Stimulated activated CD4-positive, alpha-beta T cell treated with anti-CD3 and anti-CD28 coated beads, Interleukin-4, amount 100 ng/mL, for 1 hour (primary cell): ENCODE measurements around the gene DCHS1.

ENCODE experiments used
- DNase-seq: peaks from one replicate; pipeline ENCODE4 v3.0.0-alpha.2; 2020

The DCHS1 gene

GRCh38 chr11:6611963-6612212, 43.7 kb downstream of the DCHS1 start:
- DNase-seq, result no peak

DNA sequence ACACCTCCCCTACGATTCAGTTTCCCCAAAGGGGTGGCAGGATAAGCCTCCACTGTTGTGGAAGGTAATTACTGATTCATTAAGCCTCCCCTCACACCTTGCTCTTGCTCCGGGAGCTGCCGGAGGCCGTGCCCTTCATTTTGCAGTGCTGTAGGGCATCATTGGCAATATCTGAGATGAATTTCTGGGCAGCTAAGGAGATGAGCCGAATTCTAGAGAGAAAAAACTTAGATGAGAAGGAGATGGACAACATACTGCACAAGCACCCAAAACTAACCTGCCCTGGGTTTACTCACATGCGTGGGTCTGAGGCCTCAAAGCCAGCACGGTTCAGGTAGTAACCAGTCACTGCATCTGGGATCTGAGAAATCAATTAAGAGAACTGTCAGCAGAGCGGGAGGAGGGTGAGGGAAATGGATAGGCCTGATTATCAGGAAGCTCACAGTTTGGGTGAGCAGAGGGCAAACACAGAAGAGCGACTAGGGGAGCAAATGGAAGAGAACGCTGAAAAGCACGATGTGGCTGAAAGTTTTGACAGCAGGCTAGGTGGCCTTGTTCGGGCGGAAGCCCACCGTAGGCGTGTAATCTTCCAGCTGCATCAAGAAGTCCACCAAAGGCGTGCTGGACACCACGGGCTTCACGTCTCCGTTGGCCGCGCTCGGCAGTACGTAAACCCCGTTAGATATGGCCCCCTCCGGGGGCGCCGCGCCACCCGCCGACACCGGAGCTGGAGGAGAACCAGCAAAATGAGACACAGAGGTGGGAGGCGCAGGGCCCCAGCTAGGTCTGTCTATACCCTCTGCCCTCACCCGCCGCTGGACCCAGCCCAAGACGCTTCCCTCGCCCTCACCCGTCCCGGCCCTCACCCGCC, 44.3 kb downstream of the DCHS1 start:
- DNase-seq, result peak; percentile 36

GRCh38 chr11:6610591-6610990, 45.0 kb downstream of the DCHS1 start:
- no peak for DNase-seq

DNA sequence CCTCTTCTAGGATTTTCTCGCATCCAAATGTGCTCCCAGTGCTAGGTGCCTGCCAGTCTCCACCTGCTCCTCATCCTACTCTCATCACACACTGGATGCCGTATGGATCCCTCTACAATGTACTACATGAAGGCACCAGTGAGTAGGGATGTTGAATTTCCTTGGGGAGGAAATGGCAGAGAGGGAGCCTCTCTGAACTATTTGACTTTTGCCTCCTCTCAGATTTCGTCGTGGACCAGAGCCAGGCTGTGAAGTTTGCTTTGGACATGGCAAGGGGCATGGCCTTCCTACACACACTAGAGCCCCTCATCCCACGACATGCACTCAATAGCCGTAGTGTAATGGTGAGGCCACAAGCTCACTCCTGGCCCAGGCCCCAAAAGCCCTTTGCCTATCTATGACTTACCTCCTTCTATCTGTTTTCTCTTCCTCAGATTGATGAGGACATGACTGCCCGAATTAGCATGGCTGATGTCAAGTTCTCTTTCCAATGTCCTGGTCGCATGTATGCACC, 46.0 kb downstream of the DCHS1 start:
- no peak for DNase-seq

DNA sequence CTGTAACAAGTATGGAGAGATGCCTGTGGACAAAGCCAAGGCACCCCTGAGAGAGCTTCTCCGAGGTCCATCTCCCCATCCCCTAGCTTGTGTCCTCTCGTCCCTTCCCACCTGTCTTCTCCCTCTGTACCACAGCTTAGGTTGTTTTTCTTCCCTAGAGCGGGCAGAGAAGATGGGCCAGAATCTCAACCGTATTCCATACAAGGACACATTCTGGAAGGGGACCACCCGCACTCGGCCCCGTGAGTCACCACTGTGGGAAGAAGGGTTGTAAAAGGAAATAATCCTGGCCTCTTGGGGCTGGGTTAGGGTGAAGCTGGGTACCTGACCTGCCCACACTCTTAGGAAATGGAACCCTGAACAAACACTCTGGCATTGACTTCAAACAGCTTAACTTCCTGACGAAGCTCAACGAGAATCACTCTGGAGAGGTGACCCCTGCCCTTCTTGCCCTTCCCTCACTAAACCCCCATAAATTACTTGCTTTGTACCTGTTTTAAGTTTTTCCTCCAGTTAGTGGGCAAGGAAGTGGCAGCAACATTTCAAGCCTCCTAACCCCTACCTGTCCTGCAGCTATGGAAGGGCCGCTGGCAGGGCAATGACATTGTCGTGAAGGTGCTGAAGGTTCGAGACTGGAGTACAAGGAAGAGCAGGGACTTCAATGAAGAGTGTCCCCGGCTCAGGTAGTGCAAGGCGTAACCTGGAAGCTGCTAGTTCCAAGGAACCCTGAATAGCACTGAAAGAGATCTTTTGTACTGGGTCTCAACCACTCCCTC, 46.7 kb downstream of the DCHS1 start:
- no peak for DNase-seq

DNA sequence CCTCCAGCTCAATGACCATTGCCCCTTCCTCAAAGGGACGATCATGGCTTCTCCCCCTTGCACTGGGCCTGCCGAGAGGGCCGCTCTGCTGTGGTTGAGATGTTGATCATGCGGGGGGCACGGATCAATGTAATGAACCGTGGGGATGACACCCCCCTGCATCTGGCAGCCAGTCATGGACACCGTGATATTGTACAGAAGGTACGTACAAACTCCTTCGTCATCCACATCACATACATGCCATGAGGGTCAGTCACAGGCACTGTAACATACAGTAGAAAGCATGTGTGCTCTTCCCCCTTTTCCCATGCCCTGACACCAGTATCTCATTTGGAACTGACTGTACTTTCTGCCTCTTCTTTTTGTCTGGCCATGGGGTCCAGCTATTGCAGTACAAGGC, 47.6 kb downstream of the DCHS1 start:
- no peak for DNase-seq

- DNase-seq, result no peak
Measured at GRCh38 chr11:6607190-6607795, 48.3 kb downstream of the DCHS1 start.

DNA sequence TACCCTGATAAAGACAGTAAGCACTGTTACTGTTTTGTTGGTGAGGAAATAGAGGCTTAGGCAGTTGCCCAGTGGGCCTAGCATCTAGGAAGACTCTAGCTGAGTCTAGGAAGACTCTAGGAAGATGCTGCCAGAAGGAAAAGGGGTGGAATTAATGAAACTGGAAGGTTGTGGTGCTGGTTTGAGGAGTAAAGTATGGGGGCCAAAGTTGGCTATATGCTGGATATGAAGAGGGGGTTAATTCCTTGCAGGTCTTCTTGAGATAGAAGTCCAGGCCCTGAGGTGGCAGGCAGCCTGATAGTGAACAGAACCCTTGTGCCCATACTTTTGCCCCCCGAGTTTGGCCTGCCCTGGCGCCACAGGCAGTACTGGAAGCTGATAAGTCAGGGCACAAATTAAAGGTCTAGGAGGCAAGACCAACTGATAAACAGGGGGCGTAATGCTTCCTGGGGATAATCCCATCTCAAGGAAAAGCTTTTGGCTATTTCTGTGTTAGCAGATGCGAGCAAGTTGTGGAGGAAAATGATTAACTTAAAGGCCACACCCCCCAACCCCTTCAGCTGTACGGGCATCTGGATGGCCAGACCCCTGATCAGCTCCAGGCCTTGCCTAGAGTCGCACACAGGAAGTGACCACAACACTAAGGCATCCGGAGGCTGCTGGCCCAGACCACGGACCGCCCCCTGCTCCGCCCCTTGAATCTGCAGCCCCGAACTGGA, 49.0 kb downstream of the DCHS1 start:
- DNase-seq, result peak; percentile 24

DNA sequence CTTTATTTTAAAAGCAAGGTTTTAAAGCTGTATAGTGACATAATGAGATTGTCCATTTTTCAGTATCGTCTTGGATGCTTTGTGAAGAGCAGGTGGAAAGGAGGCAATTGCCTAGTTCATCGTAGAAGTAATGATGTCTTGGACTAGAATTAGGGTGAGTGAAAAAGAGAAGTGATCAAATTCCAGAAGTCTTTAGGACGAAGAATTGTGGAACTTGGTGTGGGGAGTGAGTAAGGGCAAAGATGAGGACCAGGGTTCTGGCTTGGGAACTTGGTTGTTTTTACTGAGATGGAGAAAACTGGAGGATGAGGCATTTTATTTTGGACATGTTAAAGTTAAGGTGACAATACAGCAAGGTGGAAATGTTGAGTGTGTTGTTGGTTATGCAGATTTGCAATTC, 50.8 kb downstream of the DCHS1 start:
- DNase-seq, result no peak

DNA sequence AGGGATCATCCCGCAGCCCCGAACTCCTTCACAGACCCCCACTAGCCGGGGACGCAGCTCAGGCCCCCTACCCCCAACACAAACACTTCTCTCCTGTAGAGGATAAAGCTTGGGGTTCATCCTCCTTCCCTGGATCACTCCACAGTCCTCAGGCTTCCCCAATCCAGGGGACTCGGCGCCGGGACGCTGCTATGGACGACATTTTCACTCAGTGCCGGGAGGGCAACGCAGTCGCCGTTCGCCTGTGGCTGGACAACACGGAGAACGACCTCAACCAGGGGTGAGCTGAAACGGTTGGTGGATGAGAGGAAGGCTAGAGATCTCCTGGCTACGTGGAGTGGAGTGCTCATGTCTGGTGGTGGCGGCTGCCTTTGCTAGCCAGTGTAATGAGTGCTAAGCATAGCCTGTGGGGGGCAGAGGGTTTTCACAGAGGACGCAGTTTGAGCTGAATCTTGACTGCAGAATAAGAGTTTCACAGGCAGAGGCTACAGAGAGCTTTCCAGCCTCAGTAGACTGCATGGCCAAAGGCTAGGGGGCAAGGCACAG, 51.5 kb downstream of the DCHS1 start:
- DNase-seq, result peak; percentile 45

DNA sequence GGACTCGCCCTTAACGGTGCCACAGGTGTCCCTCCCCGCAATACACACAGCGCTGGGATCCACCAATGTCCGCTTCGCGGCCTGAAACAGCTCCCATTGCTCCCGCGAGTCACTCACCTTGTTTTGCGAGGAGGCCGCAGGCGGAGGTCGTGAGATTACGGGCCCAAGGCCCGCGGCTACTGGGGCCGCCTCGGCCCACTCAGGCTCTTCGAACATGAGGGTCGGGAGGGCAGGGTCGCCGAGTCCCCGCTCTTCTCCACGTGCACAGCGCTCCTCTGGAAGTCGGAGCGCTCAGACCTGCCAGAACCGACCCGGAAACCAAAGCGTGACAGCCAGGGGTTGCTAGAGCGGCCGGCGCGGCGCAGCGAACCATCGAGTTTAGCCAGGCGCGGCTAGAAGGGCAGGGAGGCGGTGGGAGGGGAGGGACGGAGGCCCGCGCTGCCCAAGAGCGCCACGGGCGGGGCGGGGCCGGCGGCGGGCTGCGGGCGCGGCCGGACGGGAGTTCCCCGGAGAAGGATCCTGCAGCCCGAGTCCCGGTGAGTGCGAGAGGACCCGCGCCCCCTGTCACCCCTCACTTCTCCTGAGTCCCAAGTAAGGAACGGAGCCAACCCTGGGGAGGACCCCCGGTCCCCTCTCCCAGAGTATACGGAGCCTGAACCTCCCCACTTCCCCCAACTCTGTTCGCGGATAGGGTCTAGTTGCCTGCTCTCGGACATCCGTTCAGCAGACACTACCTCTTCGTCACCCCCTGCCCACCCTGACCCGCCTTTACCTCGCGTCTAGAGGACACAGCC, 52.1 kb downstream of the DCHS1 start, which contains the start of the genes ILK and RRP8:
Gene ILK, plus strand, starts transcription at position 488 of the 794 bp plus-strand sequence. CDS start 498 bp downstream, outside the sequence.
Gene RRP8, minus strand, starts transcription at position 330 of the 794 bp plus-strand sequence. Its CDS starts 114 bp downstream, at position 216.
- DNase-seq, result peak; percentile 86

DNA sequence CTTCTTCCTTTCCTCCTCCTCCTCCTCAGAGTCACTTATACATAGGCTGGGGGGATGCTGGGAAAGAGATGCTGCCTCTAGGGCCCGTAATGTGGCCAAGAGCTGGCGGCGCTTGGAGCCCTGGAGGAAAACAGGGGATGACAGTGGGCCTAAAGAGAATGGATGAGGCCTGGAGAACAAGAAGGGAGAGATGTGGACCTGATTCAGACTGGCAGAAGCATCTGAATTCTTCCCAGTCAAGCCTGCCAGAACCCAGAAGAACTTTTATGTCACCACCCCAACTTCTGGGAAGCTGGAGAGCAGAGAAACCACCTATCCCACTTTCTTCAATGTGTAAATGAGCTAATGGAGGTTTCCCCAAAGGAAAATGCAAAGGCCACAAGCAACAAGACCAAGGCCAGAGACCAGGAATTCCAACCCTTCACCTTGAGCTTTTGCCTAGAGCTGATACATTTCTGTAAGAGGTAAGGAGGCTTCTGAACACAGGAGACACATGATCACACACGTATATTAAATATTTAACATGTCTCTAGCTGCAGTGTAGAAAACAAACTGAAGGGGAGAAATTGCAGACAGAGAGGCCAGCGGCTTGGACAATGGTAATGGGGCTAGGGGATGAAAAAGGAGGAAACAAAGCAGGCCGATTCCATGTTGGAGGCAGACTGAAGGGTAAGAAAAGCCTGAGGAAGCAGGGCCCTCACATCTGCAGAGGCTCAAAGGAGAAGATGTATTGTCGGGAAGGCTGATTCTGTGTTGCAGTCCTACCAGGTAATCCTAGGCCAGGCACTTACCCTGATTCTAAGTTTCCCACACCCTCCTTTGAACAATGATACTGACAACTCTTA, 53.3 kb downstream of the DCHS1 start:
- DNase-seq, result no peak

DNA sequence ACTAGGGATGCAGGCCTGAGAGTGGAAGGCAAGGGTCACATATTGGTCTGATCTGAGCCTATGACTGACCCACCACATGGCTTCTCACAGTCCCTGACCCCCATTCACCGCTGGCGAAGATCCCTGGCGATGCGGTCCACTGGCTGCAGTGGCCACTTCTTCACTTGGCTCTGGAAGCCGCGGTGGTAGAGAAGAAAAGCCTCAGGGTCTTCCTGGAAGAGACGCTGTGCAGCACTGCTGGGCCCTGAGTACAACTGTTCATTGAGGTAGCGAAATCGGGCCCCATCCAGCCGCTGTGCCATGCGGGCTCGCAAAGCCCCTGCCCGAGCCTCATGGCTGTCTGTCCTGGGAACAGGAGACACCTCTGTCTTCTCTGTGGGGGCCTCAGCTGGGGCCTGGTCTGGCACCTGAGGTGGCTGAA, 54.6 kb downstream of the DCHS1 start:
- no peak for DNase-seq

- no peak for DNase-seq
Measured at GRCh38 chr11:6599881-6600390, 55.7 kb downstream of the DCHS1 start.

GRCh38 chr11:6599449-6599848, 56.2 kb downstream of the DCHS1 start:
- no peak for DNase-seq

DNA sequence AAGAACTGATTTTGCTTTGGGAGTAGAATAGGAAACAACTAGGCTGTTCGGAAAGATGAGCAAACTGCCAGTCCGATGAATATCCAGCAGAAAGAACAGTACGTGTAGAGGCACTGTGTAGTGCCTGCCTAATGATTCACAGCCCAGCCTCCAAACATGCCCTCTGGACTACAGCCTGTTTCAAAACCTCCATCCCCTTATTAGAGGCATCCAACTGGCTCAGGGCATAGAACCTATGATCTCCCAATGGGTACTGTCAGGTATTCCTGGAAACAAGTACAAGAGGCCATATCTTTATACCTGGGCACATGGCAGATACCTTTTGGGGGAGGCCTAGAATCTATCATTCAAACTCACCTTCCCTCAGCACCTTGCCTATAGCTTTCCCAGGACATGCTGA, 57.1 kb downstream of the DCHS1 start:
- DNase-seq, result no peak

DNA sequence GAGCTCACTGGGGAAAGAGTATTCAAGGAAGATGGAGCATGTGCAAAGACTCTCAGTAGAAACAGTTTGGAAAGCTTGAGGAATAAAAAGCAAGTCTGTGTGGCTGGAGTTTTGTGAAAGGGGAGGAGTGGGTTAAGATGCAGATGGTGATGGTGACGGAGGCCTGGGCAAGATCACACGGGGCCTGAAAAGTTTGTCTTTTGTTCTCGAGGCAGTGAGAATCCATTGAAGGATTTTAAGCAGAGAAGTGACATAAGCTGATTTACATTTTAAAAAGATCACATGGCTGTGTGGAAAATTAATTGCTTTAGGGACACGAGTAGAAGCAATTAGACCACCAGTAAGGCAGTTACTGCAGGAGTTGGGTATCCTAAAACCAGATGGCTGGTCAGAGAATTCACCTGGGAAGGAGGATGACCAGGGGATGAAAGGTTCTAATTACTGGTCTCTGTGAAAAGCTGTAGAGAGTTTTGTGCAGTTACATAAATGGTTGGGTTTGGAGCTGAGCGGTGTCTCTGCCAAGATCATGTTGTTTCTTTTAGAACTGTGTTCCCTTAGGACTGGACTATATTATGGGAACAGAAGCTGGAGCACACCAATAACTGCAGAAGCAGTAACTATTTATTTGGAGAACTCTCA, 59.3 kb downstream of the DCHS1 start:
- no peak for DNase-seq

- DNase-seq, result no peak
Measured at GRCh38 chr11:6594142-6594768, 61.4 kb downstream of the DCHS1 start.

- DNase-seq, result no peak
Measured at GRCh38 chr11:6588018-6588417, 67.6 kb downstream of the DCHS1 start.
